Sigmoid colon (tissue), 4 donors: ENCODE data around the gene MRLN.

Experiments
- CTCF ChIP-seq, 4 experiments: fragments of 450-650 bp in 3 of 4; fragments of 200-600 bp in 1 of 4; IDR thresholded peaks; one replicate each; pipeline ENCODE4 v1.5.1; 2016 to 2019; ENCODE audit warnings: antibody characterized with exemption in 4 of 4, mild to moderate bottlenecking in 3 of 4, moderate library complexity in 2 of 4
- EP300 ChIP-seq, 4 donors: sonication (generic); formaldehyde crosslinking; IDR thresholded peaks; one replicate each; pipeline ENCODE4 v1.6.1; 2017; ENCODE audit warnings: antibody characterized with exemption in 4 of 4
- POLR2A ChIP-seq, 2 donors: fragments of 450-650 bp; IDR thresholded peaks; one replicate each; pipeline ENCODE4 v1.6.1; 2016; ENCODE audit warnings: antibody characterized with exemption in 2 of 2, mild to moderate bottlenecking in 2 of 2, moderate library complexity in 2 of 2
- POLR2AphosphoS5 ChIP-seq, 4 donors: sonication (generic); formaldehyde crosslinking; IDR thresholded peaks; one replicate each; pipeline ENCODE4 v1.6.1; 2017; ENCODE audit warnings: antibody characterized with exemption in 4 of 4

- TF ChIP-seq POLR2AphosphoS5 (IDR thresholded peaks at IDR 0.05), result no peak
- no peak for TF ChIP-seq CTCF (IDR thresholded peaks at IDR 0.05)
- TF ChIP-seq EP300 (IDR thresholded peaks at IDR 0.05), result no peak
- no peak for TF ChIP-seq POLR2A (IDR thresholded peaks at IDR 0.05)
These were observed 33.9 kb downstream of the MRLN start for GRCh38 chr10:59719374-59719773.
